ENCODE measurements around the gene ZFP92. TPM values are rescaled to one million over a fixed set of nuclear protein-coding genes. Genes with fewer than 3 reads are reported as not detected.

The ZFP92 gene
- total RNA-seq, 2 experiments from 2014 or later, result 1.2 to 1.3 TPM

DNA sequence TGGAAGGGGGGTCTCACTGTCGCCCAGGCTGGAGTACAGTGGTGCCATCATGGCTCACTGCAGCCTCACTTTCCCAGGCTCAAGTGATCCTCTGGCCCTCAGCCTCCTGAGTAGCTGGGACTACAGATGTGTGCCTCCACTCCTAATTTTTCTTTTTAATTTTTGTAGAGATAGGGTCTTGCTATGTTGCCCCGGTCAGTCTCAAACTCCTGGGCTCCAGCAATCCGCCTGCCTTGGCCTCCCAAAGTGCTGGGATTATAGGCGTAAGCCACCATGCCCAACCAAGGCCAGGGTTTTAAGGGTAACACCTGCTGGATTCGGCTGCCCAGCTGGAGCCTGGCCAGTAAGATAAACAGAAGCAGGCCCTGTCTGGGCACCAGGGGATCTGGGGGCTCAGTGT lies 31.2 kb downstream of the ZFP92 start:
- ChIA-PET CTCF (no interaction called here), POLR2A (no interaction called here)
- Mint-ChIP-seq H3K4me3 (no peak overlapping the region), H3K4me1 (ENCODE audit: low read depth) (no peaks in the 10 kb centered on the region), H3K9me3 (no peaks in the 10 kb centered on the region), H3K36me3 (ENCODE audit: low read depth) (no peaks in the 10 kb centered on the region), H3K27ac (no peak overlapping the region), H3K27me3 (peaks cover 4% of the 10 kb centered on the region)
- TF ChIP-seq, protein P1, sequence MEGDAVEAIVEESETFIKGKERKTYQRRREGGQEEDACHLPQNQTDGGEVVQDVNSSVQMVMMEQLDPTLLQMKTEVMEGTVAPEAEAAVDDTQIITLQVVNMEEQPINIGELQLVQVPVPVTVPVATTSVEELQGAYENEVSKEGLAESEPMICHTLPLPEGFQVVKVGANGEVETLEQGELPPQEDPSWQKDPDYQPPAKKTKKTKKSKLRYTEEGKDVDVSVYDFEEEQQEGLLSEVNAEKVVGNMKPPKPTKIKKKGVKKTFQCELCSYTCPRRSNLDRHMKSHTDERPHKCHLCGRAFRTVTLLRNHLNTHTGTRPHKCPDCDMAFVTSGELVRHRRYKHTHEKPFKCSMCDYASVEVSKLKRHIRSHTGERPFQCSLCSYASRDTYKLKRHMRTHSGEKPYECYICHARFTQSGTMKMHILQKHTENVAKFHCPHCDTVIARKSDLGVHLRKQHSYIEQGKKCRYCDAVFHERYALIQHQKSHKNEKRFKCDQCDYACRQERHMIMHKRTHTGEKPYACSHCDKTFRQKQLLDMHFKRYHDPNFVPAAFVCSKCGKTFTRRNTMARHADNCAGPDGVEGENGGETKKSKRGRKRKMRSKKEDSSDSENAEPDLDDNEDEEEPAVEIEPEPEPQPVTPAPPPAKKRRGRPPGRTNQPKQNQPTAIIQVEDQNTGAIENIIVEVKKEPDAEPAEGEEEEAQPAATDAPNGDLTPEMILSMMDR (IDR thresholded peaks at IDR 0.05), result no peak
- intact Hi-C loops (cut with micrococcal nuclease), result no loop called here
- DNase-seq (no peak), ATAC-seq (no peak)

DNA sequence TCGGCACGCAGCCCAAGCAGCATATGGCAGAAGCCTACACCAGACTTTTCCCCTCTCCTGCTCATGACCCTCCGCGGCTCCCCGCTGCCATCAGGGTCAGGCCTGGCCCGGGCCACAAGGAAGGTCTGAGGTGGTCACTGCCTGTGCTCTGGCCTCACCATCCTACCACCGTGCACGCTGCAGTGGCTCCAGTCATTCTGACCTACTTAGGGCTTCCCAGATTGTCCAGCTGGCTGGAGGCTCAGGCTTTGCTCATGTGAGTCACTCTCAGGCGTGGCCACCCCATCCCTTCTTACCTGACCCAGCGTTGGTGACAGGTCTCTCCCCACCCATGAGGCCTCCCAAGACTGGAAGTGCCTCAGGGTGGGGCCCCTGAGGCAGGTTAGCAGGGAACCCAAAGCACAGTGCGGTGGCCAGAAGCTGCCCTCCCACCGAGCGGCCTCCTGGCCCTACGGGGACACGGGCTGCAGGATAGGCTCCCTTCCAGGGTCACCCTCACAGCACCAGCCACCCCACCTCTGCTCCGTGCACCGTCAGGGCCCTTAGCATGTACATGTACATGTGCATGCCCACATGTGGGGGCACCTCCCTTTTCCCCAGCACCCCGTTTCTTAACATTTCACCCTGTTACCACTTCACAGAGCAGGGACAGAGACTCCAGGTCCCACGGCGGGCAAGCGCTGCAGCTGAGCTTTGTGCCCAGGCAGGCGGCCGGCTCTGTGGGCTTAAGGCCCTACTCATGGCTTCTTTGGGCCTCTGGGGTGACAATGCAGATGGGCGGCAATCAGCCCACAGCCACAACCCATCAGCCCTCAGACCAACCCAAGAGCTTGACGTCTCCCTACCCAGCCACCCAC lies 32.4 kb downstream of the ZFP92 start:
- intact Hi-C loops (cut with micrococcal nuclease), result no loop called here
- POLR2A ChIA-PET, result no interaction called here
- no peaks in the 10 kb centered on the region for H3K36me3 Mint-ChIP-seq (ENCODE audit: low read depth)
- H3K27me3 Mint-ChIP-seq, result peaks cover 2% of the 10 kb centered on the region
- ATAC-seq, result no peak
- TF ChIP-seq, protein P1 (IDR thresholded peaks at IDR 0.05), result no peak
- no peaks in the 10 kb centered on the region for H3K9me3 Mint-ChIP-seq
- CTCF ChIA-PET, result no interaction called here
- no peak overlapping the region for H3K4me3 Mint-ChIP-seq
- DNase-seq, result no peak
- no peak overlapping the region for H3K27ac Mint-ChIP-seq
- no peaks in the 10 kb centered on the region for H3K4me1 Mint-ChIP-seq (ENCODE audit: low read depth)

DNA sequence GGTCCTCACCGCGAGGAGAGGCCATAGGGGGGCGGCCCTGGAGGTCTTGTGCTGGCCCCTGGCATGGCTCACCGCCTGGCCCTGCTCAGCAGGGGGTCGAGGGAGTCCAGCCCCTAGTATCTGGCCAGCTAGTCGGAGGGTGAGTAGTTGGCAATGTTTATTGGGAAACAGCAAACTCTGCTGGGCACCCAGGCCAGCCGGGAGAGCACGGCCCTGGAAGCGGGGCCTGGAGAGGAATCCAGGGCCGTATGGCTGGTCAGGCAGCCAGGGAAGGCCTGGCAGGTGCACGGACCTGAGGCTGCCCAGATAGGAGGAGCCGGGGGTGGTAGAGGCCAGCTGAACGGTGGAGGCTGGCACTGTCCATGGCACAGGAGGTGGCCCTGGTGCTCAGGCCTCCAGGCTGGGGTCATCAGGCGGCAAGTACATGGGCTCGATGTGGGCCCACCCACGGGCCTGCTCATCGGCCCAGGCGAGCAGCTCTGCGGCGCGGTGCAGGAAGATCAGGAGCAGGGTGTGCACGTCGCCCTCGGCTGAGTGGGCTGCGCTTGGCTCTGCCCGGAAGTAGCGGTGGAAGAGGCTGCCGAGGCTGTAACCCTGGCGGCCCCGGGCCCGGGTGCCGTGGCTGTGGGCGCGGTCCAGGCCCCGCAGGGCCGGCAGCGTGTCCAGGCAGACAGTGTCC lies 33.2 kb downstream of the ZFP92 start:
- Mint-ChIP-seq H3K27ac (no peak overlapping the region), H3K4me3 (no peak overlapping the region), H3K27me3 (no peaks in the 10 kb centered on the region), H3K36me3 (ENCODE audit: low read depth) (no peaks in the 10 kb centered on the region), H3K4me1 (ENCODE audit: low read depth) (no peaks in the 10 kb centered on the region), H3K9me3 (no peaks in the 10 kb centered on the region)
- intact Hi-C loops (cut with micrococcal nuclease), result no loop called here
- DNase-seq (no peak), ATAC-seq (no peak)
- TF ChIP-seq, protein P1 (IDR thresholded peaks at IDR 0.05), result no peak
- CTCF ChIA-PET, result no interaction called here
- POLR2A ChIA-PET, result no interaction called here

DNA sequence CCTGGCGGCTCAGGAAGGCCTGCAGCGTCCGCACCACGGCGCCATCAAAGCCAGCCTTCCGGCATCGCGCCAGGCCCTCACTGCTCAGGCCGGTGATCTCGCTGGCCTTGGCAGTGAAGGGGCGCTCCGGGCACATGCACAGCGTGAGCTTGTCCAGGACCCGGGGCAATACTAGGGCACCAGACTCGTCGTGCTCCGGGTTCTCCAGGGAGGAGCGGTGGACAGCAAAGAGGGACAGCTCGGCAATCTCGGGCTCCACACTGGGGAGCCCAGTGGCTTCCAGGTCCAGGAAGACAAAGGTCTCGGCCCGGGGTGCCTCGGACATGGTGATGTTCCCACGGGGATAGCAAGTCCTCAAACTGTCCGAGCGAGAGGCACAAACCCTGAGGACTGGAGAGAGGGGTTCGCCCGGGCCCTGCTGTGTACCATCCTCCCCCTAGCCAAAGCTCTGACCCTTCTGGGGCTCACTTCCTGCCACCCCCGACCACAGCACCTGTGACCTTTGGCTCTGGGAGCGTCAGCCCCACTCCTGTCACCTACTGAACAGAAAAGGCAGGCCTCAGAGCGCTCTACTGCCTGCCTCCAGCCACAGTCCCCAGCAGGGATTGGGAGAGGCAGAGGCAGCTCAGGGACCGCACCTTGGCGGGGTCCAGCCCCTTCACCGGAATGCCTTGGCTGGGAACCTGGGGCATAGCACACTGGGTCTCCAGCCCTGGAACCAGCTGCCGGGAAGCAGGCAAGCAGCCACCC lies 34.0 kb downstream of the ZFP92 start:
- TF ChIP-seq, protein P1 (IDR thresholded peaks at IDR 0.05), result no peak
- Mint-ChIP-seq H3K9me3 (no peaks in the 10 kb centered on the region), H3K36me3 (ENCODE audit: low read depth) (peaks cover 2% of the 10 kb centered on the region), H3K27me3 (no peaks in the 10 kb centered on the region), H3K4me3 (no peak overlapping the region), H3K4me1 (ENCODE audit: low read depth) (no peaks in the 10 kb centered on the region), H3K27ac (no peak overlapping the region)
- POLR2A ChIA-PET, result no interaction called here
- intact Hi-C loops (cut with micrococcal nuclease), result no loop called here
- ATAC-seq, result no peak
- CTCF ChIA-PET, result no interaction called here
- no peak for DNase-seq
